C4-2B (cell line): ENCODE data around the gene IL19.

Experiments used
- ZFX ChIP-seq: fragments of 450-650 bp; IDR thresholded peaks from 2 replicates; pipeline ENCODE4 v1.6.1; 2017
- TF ChIP-seq, protein P1 (sequence below): fragments of 450-650 bp; conservative IDR thresholded peaks from 2 replicates; pipeline ENCODE4 v1.5.1; 2017; ENCODE audit warnings: mild to moderate bottlenecking

DNA sequence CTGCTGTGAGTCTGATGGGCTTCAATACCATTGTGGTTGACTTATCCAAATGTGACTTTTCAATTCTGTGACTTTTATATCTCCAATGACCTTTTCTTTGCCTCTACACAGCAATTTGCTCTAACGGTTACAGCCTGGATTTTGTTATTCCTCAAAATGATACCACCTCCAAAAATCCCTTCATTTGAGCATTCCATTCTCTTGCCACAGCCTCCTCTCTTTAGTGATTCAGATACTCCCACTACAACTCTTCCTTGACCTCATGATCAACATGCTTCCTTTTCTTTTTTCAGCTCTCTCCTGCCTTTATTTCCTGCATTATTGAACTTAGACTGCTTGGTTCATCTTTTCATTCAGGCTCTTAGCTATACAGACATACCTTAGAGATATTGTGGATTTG lies 16.6 kb upstream of the IL19 start:
- TF ChIP-seq, protein P1, sequence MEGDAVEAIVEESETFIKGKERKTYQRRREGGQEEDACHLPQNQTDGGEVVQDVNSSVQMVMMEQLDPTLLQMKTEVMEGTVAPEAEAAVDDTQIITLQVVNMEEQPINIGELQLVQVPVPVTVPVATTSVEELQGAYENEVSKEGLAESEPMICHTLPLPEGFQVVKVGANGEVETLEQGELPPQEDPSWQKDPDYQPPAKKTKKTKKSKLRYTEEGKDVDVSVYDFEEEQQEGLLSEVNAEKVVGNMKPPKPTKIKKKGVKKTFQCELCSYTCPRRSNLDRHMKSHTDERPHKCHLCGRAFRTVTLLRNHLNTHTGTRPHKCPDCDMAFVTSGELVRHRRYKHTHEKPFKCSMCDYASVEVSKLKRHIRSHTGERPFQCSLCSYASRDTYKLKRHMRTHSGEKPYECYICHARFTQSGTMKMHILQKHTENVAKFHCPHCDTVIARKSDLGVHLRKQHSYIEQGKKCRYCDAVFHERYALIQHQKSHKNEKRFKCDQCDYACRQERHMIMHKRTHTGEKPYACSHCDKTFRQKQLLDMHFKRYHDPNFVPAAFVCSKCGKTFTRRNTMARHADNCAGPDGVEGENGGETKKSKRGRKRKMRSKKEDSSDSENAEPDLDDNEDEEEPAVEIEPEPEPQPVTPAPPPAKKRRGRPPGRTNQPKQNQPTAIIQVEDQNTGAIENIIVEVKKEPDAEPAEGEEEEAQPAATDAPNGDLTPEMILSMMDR = no peak
- no peak for TF ChIP-seq ZFX
